ENCODE results near the gene IDI2. TPM values are rescaled to one million over a fixed set of nuclear protein-coding genes. Genes with fewer than 3 reads are reported as not detected.

Gene IDI2
- total RNA-seq, 4 donors from 2014 or later, result not detected

- H3K4me1 ChIP-seq, result no peaks in the 10 kb centered on the region
- no peak overlapping the region for H3K27ac ChIP-seq
- H3K4me3 ChIP-seq, result no peak overlapping the region
- TF ChIP-seq EP300 (IDR thresholded peaks at IDR 0.05) (no peak), CTCF (IDR thresholded peaks at IDR 0.05) (no peak), POLR2AphosphoS5 (IDR thresholded peaks at IDR 0.05) (no peak)
- 89 to 90% methylated on average over 13 to 19 of the region's 19 CpGs for WGBS, 2 donors (ENCODE audit: low coverage in 1 of 2)
- H3K9me3 ChIP-seq, result peaks cover 0 to 8% (median 0%) of the 10 kb centered on the region in 3 donors
- H3K27me3 ChIP-seq, result no peaks in the 10 kb centered on the region
- H3K36me3 ChIP-seq, result peaks cover 0 to 100% of the 10 kb centered on the region in 2 donors
- ATAC-seq, result no peak
Observed at GRCh38 chr10:997266-998022, 28.2 kb downstream of the IDI2 start.

GRCh38 chr10:996031-996430 lies 29.6 kb downstream of the IDI2 start:
- no peak overlapping the region for H3K27ac ChIP-seq

GRCh38 chr10:995559-995926 lies 30.1 kb downstream of the IDI2 start:
- no peak for ATAC-seq
- Histone ChIP-seq H3K9me3 (no peaks in the 10 kb centered on the region), H3K27me3 (no peaks in the 10 kb centered on the region), H3K27ac (no peak overlapping the region), H3K36me3 (peaks cover 0 to 85% of the 10 kb centered on the region in 2 donors), H3K4me1 (peaks cover 0 to 8% (median 0%) of the 10 kb centered on the region in 3 donors), H3K4me3 (no peak overlapping the region)
- WGBS, 2 donors (ENCODE audit: low coverage in 1 of 2), result 85 to 90% methylated on average over 2 to 3 of the region's 7 CpGs
- TF ChIP-seq CTCF (IDR thresholded peaks at IDR 0.05) (no peak), EP300 (IDR thresholded peaks at IDR 0.05) (no peak), POLR2AphosphoS5 (IDR thresholded peaks at IDR 0.05) (no peak), POLR2A (IDR thresholded peaks at IDR 0.05) (no peak)

More at GRCh38 chr10:996031-996430, 29.6 kb downstream of the IDI2 start:
- Histone ChIP-seq H3K36me3 (peaks cover 0 to 90% of the 10 kb centered on the region in 2 donors), H3K9me3 (no peaks in the 10 kb centered on the region), H3K4me3 (no peak overlapping the region), H3K27me3 (no peaks in the 10 kb centered on the region), H3K4me1 (peaks cover 0 to 3% (median 0%) of the 10 kb centered on the region in 3 donors)
- ATAC-seq, result no peak
- 94 to 98% methylated on average over 12 of the region's 12 CpGs for WGBS, 2 donors (ENCODE audit: low coverage in 1 of 2)
- no peak for TF ChIP-seq POLR2AphosphoS5 (IDR thresholded peaks at IDR 0.05)
- TF ChIP-seq EP300 (IDR thresholded peaks at IDR 0.05), result no peak
- TF ChIP-seq POLR2A (IDR thresholded peaks at IDR 0.05), result no peak
- no peak for TF ChIP-seq CTCF (IDR thresholded peaks at IDR 0.05)

- Histone ChIP-seq H3K27ac (no peak overlapping the region), H3K4me3 (no peak overlapping the region), H3K9me3 (no peaks in the 10 kb centered on the region), H3K27me3 (no peaks in the 10 kb centered on the region), H3K4me1 (peaks cover 0 to 13% (median 0%) of the 10 kb centered on the region in 3 donors), H3K36me3 (peaks cover 0 to 79% of the 10 kb centered on the region in 2 donors)
- no peak for TF ChIP-seq CTCF (IDR thresholded peaks at IDR 0.05)
- TF ChIP-seq POLR2A (IDR thresholded peaks at IDR 0.05), result no peak
- no peak for TF ChIP-seq POLR2AphosphoS5 (IDR thresholded peaks at IDR 0.05)
- TF ChIP-seq EP300 (IDR thresholded peaks at IDR 0.05), result no peak
- ATAC-seq, result no peak
- WGBS, 2 donors (ENCODE audit: low coverage in 1 of 2), result 85 to 91% methylated on average over 6 of the region's 6 CpGs
Observed at GRCh38 chr10:994836-995558, 30.7 kb downstream of the IDI2 start.

Measured in gastroesophageal sphincter (tissue), 4 donors.